ENCODE results near the gene TUBB3. TPM values are rescaled to one million over a fixed set of nuclear protein-coding genes. Genes with fewer than 3 reads are reported as not detected.

TUBB3 gene
- total RNA-seq, 4 donors from 2014 or later, result 1.8 to 7.0 TPM; not detected in 2

- TF ChIP-seq CTCF (IDR thresholded peaks at IDR 0.05; ENCODE audit: low read depth), result no peak
These were observed 662 bp upstream of the TUBB3 start for GRCh38 chr16:89922477-89922883.

- TF ChIP-seq CTCF (IDR thresholded peaks at IDR 0.05; ENCODE audit: low read depth), result no peak
These were observed 626 bp downstream of the TUBB3 start for GRCh38 chr16:89923640-89924296.

DNA sequence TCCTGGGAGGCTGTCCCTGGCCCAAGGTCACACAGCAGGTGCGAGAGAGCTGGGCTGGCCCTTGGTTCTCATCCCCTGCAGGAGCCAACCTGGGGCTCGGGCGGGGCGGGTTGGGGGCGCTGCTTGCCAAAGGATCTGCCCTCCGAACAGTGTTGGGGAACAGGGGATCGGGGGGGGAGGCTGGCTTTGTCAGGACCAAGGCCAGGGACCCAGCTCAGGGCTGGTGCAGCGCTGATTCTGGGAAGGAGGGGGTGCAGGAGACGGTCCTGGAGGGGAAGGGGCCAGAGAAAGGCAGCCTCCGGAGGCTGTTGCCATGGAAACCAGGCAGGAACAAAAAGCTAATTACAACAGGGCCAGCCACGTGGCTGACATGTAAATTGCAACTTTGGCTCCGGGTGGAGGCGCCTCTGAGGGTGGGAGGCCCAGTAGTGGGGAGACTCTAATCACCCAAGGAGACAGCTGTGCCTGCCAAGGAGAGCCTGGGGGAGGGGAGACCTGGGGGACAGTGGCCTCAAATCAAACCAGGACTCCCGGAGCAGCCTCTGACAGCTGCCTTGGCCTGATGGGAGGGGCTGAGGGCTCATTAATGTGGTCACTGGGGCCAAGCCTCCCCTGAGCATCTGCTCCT, 1.3 kb downstream of the TUBB3 start:
- no peak for TF ChIP-seq CTCF (IDR thresholded peaks at IDR 0.05; ENCODE audit: low read depth)

GRCh38 chr16:89924925-89925307, 1.8 kb downstream of the TUBB3 start:
- TF ChIP-seq CTCF (IDR thresholded peaks at IDR 0.05; ENCODE audit: low read depth), result no peak

- TF ChIP-seq CTCF (IDR thresholded peaks at IDR 0.05; ENCODE audit: low read depth), result no peak
These were observed 2.5 kb downstream of the TUBB3 start for GRCh38 chr16:89925596-89926079.

DNA sequence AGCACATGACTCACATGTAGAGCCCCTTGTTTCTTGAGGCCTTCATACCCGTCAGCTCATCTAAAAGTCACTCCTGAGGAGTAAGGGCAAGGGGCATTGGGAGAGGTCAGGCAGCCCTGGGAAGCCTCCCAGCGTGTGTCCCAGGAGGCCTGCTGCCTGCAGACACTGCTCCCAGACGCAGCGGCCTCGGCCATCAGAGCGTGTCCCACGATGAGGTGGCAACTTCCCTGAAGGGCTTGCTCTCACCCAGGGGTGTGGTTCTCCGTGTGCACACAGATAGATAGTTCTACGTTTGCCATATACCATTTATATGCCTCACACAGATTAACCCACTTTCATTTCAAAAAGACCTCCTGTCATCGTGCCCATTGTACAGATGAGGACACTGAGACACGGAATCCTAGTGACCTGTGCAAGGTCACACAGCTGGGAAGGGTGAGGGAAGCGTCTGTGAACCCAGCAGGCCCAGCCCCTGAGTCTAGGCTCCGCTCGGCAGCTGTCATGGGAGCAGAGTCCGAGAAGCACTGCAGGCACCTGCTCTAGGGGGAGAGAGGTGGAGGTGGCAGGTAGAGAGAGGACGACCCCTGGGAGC, 8.3 kb downstream of the TUBB3 start:
- TF ChIP-seq CTCF (IDR thresholded peaks at IDR 0.05; ENCODE audit: low read depth), result no peak

- TF ChIP-seq CTCF (IDR thresholded peaks at IDR 0.05; ENCODE audit: low read depth), result no peak
These were observed 8.8 kb downstream of the TUBB3 start for GRCh38 chr16:89931964-89932363.
